OCI-LY1 (cell line): ENCODE data around the gene SNX14.

Experiments used
- CTCF ChIP-seq: fragments of 200-600 bp; sonication (generic), shearing (Covaris generic); IDR thresholded peaks from 2 replicates; pipeline ENCODE4 v1.5.1; 2017; ENCODE audit warnings: mild to moderate bottlenecking, antibody characterized with exemption, low read length, moderate library complexity, mixed read lengths
- EZH2 ChIP-seq: fragments of 200-600 bp; sonication (generic), shearing (Covaris generic); IDR thresholded peaks from 2 replicates; pipeline ENCODE4 v1.8.0; 2017; ENCODE audit warnings: borderline replicate concordance, mixed run types, mild to moderate bottlenecking, antibody characterized with exemption, low read length, moderate library complexity, mixed read lengths

- TF ChIP-seq EZH2 = no peak
- TF ChIP-seq CTCF = no peak
Measured at GRCh38 chr6:85483846-85484245, 109.8 kb downstream of the SNX14 start.
